ENCODE measurements around the gene ZNF32. TPM values are rescaled to one million over a fixed set of nuclear protein-coding genes. Genes with fewer than 3 reads are reported as not detected.

The ZNF32 gene
- total and polyA plus RNA-seq, 2 experiments from 2014 or later: 42.6 to 57.9 TPM

DNA sequence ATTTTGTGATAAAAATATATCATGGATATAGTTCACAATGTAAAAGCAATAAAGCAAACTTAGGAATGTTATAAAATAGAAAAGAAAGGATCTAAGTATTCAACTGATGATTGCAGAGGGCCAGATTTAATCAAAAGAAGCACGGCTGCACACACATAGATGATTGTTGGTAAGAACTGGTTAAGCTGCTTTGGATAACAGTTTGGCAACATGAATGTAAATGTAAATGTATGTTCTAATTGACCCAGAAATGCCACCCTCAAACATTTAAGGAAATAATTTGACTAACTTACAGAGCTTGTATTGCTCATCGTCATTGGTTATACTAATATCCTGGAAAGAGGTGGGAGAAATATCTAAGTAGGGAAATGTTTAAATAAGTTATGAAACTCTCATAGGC is 29.3 kb downstream of the ZNF32 start:
- no peak overlapping the region for H3K4me2 ChIP-seq
- no peaks in the 10 kb centered on the region for H3K4me1 ChIP-seq (ENCODE audit: insufficient read depth)
- no peaks in the 10 kb centered on the region for H3K36me3 ChIP-seq (replicated peaks; ENCODE audit: insufficient read depth, low read depth)
- no peaks in the 10 kb centered on the region for H3K79me2 ChIP-seq
- no peak overlapping the region for H3K4me3 ChIP-seq
- TF ChIP-seq EZH2 (IDR thresholded peaks at IDR 0.05; ENCODE audit: borderline replicate concordance) (no peak), EZH2phosphoT487 (IDR thresholded peaks at IDR 0.05; ENCODE audit: low read depth, severe bottlenecking, unreplicated experiment) (no peak)
- TF ChIP-seq, protein P1, sequence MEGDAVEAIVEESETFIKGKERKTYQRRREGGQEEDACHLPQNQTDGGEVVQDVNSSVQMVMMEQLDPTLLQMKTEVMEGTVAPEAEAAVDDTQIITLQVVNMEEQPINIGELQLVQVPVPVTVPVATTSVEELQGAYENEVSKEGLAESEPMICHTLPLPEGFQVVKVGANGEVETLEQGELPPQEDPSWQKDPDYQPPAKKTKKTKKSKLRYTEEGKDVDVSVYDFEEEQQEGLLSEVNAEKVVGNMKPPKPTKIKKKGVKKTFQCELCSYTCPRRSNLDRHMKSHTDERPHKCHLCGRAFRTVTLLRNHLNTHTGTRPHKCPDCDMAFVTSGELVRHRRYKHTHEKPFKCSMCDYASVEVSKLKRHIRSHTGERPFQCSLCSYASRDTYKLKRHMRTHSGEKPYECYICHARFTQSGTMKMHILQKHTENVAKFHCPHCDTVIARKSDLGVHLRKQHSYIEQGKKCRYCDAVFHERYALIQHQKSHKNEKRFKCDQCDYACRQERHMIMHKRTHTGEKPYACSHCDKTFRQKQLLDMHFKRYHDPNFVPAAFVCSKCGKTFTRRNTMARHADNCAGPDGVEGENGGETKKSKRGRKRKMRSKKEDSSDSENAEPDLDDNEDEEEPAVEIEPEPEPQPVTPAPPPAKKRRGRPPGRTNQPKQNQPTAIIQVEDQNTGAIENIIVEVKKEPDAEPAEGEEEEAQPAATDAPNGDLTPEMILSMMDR (IDR thresholded peaks at IDR 0.05; ENCODE audit: poor library complexity): no peak
- 93% methylated on average over 2 of the region's 2 CpGs for WGBS (ENCODE audit: low lambda C conversion rate, missing lambda C conversion rate)
- H4K20me1 ChIP-seq (ENCODE audit: insufficient read depth, poor library complexity, severe bottlenecking): no peaks in the 10 kb centered on the region
- H3K9me2 ChIP-seq (replicated peaks; ENCODE audit: insufficient read depth): no peaks in the 10 kb centered on the region
- H3K27ac ChIP-seq: no peak overlapping the region
- H2AFZ ChIP-seq: no peak overlapping the region
- peaks cover 11% of the 10 kb centered on the region for H3K9me3 ChIP-seq (ENCODE audit: low read depth)
- H3K27me3 ChIP-seq: no peaks in the 10 kb centered on the region
- no peak for DNase-seq (ENCODE audit: low spot score)

DNA sequence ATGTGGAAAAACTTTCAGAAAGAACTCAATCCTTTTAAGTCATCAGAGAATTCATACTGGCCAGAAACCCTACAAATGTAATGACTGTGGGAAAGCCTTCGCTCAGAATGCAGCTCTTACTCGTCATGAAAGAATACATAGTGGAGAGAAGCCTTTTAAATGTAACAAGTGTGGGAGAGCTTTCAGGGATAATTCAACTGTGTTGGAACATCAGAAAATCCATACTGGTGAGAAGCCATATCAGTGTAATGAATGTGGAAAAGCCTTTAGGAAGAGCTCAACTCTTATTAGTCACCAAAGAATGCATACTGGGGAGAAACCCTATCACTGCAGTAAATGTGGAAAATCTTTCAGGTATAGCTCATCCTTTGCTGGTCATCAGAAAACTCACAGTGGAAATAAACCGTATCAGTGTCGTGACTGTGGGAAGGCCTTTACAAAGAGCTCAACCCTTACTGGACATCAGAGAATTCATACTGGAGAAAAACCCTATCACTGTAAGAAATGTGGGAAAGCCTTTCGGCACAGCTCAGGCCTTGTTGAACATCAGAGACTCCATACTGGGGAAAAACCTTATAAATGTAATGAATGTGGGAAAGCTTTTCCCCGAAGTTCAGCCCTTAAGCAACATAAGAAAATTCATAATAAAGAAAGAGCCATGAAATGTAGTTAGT is 31.8 kb downstream of the ZNF32 start:
- Histone ChIP-seq H3K9me3 (ENCODE audit: low read depth) (peaks cover 11% of the 10 kb centered on the region), H3K79me2 (no peaks in the 10 kb centered on the region), H3K36me3 (replicated peaks; ENCODE audit: insufficient read depth, low read depth) (no peaks in the 10 kb centered on the region), H3K9me2 (replicated peaks; ENCODE audit: insufficient read depth) (no peaks in the 10 kb centered on the region), H3K27me3 (no peaks in the 10 kb centered on the region), H4K20me1 (ENCODE audit: insufficient read depth, poor library complexity, severe bottlenecking) (no peaks in the 10 kb centered on the region), H3K27ac (no peak overlapping the region), H3K4me2 (no peak overlapping the region), H3K4me3 (no peak overlapping the region), H2AFZ (no peak overlapping the region), H3K4me1 (ENCODE audit: insufficient read depth) (no peaks in the 10 kb centered on the region)
- no peak for DNase-seq (ENCODE audit: low spot score)
- WGBS (ENCODE audit: low lambda C conversion rate, missing lambda C conversion rate): 89% methylated on average over 6 of the region's 6 CpGs
- TF ChIP-seq EZH2 (IDR thresholded peaks at IDR 0.05; ENCODE audit: borderline replicate concordance): no peak
- TF ChIP-seq EZH2phosphoT487 (IDR thresholded peaks at IDR 0.05; ENCODE audit: low read depth, severe bottlenecking, unreplicated experiment): no peak
- TF ChIP-seq, protein P1 (IDR thresholded peaks at IDR 0.05; ENCODE audit: poor library complexity): no peak

DNA sequence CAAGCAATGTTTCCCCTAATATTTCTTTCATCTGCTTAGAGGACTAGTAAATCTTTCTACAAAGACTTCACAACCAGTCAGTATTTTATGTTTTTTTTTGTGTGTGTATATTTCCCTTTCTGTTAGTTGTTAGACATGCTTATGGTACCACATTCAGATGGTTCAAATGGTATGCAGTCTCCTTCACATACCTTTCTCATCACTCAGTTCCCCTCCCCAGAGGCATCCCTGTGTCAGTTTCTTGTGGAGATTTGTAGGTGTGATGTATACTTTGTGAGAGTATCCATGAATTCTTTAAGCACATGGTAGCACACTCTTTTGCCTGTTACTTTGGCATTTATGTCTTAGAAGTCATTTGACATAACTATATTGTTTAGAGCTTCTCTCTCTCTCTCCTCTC is 38.0 kb downstream of the ZNF32 start:
- no peak overlapping the region for H3K4me3 ChIP-seq
- no peaks in the 10 kb centered on the region for H4K20me1 ChIP-seq (ENCODE audit: insufficient read depth, poor library complexity, severe bottlenecking)
- H3K9me2 ChIP-seq (replicated peaks; ENCODE audit: insufficient read depth): no peaks in the 10 kb centered on the region
- no peaks in the 10 kb centered on the region for H3K27me3 ChIP-seq
- peaks cover 3% of the 10 kb centered on the region for H3K79me2 ChIP-seq
- H2AFZ ChIP-seq: no peak overlapping the region
- no peaks in the 10 kb centered on the region for H3K9me3 ChIP-seq (ENCODE audit: low read depth)
- H3K4me1 ChIP-seq (ENCODE audit: insufficient read depth): no peaks in the 10 kb centered on the region
- DNase-seq (ENCODE audit: low spot score): no peak
- no peaks in the 10 kb centered on the region for H3K36me3 ChIP-seq (replicated peaks; ENCODE audit: insufficient read depth, low read depth)
- TF ChIP-seq, protein P1 (IDR thresholded peaks at IDR 0.05; ENCODE audit: poor library complexity): no peak
- TF ChIP-seq EZH2phosphoT487 (IDR thresholded peaks at IDR 0.05; ENCODE audit: low read depth, severe bottlenecking, unreplicated experiment) (no peak), EZH2 (IDR thresholded peaks at IDR 0.05; ENCODE audit: borderline replicate concordance) (no peak)
- H3K4me2 ChIP-seq: no peak overlapping the region
- H3K27ac ChIP-seq: no peak overlapping the region
